Activated CD4-positive, alpha-beta memory T cell treated with anti-CD3 and anti-CD28 coated beads, Interleukin-2, amount 10 ng/mL, durations not matched to agents 7 days and 5 days (primary cell): ENCODE data around the gene LRP2. TPM values are rescaled to one million over a fixed set of nuclear protein-coding genes. Genes with fewer than 3 reads are reported as not detected.

Experiments
- CTCF ChIA-PET: fragments of 350-600 bp; sonication (Branson Sonifier 250); formaldehyde crosslinking; loops from one replicate; lab custom pipeline; 2021; ENCODE audit warnings: antibody characterized with exemption, inconsistent platforms; lab: Charles Lee
- POLR2A ChIA-PET: fragments of 350-600 bp; sonication (Branson Sonifier 250); formaldehyde crosslinking; loops from one replicate; lab custom pipeline; 2021; ENCODE audit warnings: antibody characterized with exemption; lab: Charles Lee
- DNase-seq: peaks from one replicate; pipeline ENCODE4 v3.0.0-alpha.2; 2020
- H3K27ac Mint-ChIP-seq: one replicate; pipeline ENCODE4 v1.8.0; 2021; ENCODE audit warnings: mild to moderate bottlenecking, mixed read lengths
- H3K27me3 Mint-ChIP-seq: one replicate; pipeline ENCODE4 v1.8.0; 2021; ENCODE audit warnings: mixed read lengths
- H3K36me3 Mint-ChIP-seq: one replicate; pipeline ENCODE4 v1.8.0; 2021; ENCODE audit warnings: low read depth, mixed read lengths
- H3K4me1 Mint-ChIP-seq: one replicate; pipeline ENCODE4 v1.8.0; 2021; ENCODE audit warnings: mixed read lengths
- H3K4me3 Mint-ChIP-seq: one replicate; pipeline ENCODE4 v1.8.0; 2021; ENCODE audit warnings: mild to moderate bottlenecking, mixed read lengths
- H3K9me3 Mint-ChIP-seq: one replicate; pipeline ENCODE4 v1.8.0; 2021; ENCODE audit warnings: mixed read lengths
- total RNA-seq, 2 experiments: library from RNA; stranded (reverse); gene quantifications; one replicate each; pipeline ENCODE4 v1.2.3, GENCODE V29; 2021

Gene LRP2
- total RNA-seq, 2 experiments from 2014 or later = 0.25 to 0.28 TPM

DNA sequence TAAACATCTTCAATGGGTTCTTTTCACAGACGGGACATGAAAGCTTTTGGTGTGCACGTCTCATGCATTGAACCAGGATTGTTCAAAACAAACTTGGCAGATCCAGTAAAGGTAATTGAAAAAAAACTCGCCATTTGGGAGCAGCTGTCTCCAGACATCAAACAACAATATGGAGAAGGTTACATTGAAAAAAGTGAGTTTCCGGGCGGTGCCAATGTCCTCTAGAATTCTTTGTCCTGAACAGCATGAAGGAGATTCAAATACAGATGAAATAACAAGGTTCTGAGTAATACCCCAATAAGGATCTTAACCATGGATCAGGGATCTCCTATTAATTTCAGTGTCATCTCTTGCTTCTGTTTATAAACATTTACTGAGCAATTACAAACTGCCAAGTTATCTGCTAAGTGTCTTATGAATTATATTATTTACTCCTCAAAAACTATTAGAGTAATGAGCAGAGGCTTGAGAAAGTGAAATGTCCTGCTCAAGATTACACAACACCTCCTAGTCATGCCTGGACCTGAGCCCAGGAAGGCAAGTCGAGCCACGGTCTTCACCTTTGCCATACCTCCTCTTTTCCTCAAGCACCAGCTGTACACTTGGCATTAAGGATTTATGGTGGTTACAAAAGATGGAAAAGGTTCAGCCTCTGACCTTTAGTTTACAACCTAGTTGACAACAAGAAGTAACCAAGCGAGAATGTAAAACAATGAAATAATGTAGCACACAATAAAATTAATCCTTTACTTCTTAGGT, 270.4 kb downstream of the LRP2 start:
- Mint-ChIP-seq H3K9me3 (peaks cover 2% of the 10 kb centered on the region), H3K36me3 (no peaks in the 10 kb centered on the region), H3K4me3 (no peak overlapping the region), H3K27me3 (peaks cover 3% of the 10 kb centered on the region), H3K27ac (no peak overlapping the region), H3K4me1 (peaks cover 16% of the 10 kb centered on the region)
- ChIA-PET POLR2A (no interaction called here), CTCF (no interaction called here)
- no peak for DNase-seq

DNA sequence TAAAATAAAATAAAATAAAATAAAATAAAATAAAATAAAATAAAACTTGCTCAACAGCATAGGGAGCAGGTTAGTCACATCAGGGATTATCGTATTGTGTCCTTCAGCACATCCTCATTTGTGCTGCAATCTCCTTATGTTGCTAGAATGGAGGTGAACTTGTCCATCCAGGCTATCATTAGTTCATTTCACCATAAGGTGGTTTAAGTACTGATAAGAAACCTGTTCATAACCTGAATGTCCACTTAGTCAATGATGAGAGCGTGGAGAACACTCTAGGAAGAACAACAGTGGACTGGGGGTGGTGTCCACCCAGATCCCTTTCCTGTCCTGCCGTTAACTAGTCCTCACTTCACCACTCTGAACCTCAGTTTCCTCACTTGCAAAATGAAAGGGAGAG, 271.1 kb downstream of the LRP2 start:
- CTCF ChIA-PET = no interaction called here

DNA sequence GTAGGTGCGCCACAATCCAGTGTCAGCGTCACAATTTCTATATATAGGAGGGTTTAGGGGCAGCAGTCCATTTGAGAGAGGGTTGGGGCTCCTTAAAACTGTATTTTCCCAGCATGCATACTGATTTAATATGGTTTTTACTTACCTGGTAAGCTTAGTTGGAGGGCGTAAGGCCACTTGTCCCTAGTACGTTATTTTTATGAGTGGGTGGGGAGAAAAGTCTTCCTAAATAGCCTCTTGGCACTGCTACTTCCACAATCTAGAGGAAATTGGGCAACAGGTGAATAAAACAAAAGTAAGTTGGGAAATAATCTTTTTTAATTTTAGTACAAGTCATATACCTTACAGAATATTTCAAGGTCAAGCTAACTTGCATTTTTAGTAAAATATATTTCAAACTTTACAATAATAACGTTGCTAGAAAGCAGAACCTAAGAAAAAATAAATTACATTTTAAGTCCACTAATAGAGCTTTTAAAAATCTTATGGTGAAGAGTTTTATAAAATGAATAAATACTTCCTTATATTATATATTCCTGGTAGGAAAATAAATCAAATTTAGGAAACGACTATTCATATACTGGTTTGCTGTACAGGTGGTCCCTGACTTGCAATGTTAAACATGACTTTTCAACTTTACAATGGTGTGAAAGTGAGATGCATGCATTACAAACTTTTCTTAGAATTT, 272.1 kb downstream of the LRP2 start:
- no peak overlapping the region for H3K27ac Mint-ChIP-seq
- no peak for DNase-seq
- H3K9me3 Mint-ChIP-seq = peaks cover 2% of the 10 kb centered on the region
- H3K4me3 Mint-ChIP-seq = no peak overlapping the region
- CTCF ChIA-PET = interaction anchor here (1.3 kb wide), 1 partner anchor 19 kb away, joined by 3 read pairs; no protein-coding TSS in a partner anchor
- peaks cover 10% of the 10 kb centered on the region for H3K27me3 Mint-ChIP-seq
- peaks cover 1% of the 10 kb centered on the region for H3K4me1 Mint-ChIP-seq
- no peaks in the 10 kb centered on the region for H3K36me3 Mint-ChIP-seq
- POLR2A ChIA-PET = no interaction called here

More for the DNA sequence above, 271.1 kb downstream of the LRP2 start:
- H3K27me3 Mint-ChIP-seq = peaks cover 5% of the 10 kb centered on the region
- H3K36me3 Mint-ChIP-seq = no peaks in the 10 kb centered on the region
- peaks cover 11% of the 10 kb centered on the region for H3K4me1 Mint-ChIP-seq
- H3K27ac Mint-ChIP-seq = no peak overlapping the region
- no peak overlapping the region for H3K4me3 Mint-ChIP-seq
- peaks cover 2% of the 10 kb centered on the region for H3K9me3 Mint-ChIP-seq
- POLR2A ChIA-PET = no interaction called here
- no peak for DNase-seq

DNA sequence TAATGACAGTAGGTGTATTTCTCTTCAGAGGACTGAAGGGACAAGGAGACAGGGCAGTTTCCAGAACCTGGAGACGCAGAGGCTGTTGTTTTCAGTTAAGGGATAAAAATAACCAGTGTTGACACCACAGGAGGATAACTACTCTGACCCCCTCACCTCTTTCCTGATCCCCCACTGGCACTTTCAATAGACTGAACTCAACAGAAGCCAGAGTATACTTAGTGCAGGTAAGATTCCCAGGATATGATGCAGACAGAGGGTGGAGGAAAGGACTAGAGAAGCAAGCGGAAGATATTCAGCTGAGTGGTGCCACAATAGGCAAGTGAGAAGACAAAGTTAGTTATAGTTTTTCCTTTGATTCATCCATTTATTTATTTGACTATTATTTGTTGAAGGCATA, 273.2 kb downstream of the LRP2 start:
- CTCF ChIA-PET = interaction anchor here (1.3 kb wide), 1 partner anchor 20 kb away, joined by 3 read pairs; no protein-coding TSS in a partner anchor
- no peaks in the 10 kb centered on the region for H3K36me3 Mint-ChIP-seq
- H3K4me3 Mint-ChIP-seq = no peak overlapping the region
- peaks cover 12% of the 10 kb centered on the region for H3K27me3 Mint-ChIP-seq
- no peaks in the 10 kb centered on the region for H3K4me1 Mint-ChIP-seq
- no peak for DNase-seq
- peaks cover 5% of the 10 kb centered on the region for H3K9me3 Mint-ChIP-seq
- H3K27ac Mint-ChIP-seq = no peak overlapping the region
- POLR2A ChIA-PET = no interaction called here

DNA sequence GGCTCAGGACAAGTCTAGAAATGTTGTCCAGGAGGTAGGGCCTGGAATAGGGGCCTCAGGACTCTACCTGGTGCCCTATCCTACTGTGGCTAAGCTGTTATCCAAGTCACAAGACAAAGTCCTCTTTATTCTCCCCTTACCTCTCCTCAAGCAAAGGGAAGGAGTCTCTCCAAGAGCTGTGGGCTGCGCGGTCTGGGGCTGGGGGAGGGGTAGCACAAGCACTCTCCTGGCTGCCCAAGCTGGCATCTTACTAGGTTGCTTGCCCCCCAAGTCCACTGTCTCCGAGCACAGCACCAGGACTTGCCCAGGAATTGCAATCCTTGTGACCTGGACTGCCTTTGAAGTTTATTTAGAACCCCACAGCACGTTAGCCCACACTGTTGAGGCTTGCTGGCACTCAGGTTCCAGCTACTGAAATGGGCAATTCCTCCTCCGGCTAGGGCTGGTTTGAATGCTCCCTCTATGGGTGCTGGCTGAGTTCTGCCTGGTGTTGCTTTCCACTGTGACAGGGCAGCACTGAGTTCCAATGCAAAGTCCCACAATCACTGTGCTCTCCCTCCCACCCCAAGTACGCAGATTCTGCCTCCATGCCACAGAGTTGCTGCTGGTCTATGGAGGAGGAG, 274.5 kb downstream of the LRP2 start:
- Mint-ChIP-seq H3K36me3 (no peaks in the 10 kb centered on the region), H3K9me3 (peaks cover 5% of the 10 kb centered on the region), H3K27ac (no peak overlapping the region), H3K27me3 (peaks cover 12% of the 10 kb centered on the region), H3K4me3 (no peak overlapping the region), H3K4me1 (no peaks in the 10 kb centered on the region)
- ChIA-PET POLR2A (no interaction called here), CTCF (no interaction called here)
- no peak for DNase-seq

DNA sequence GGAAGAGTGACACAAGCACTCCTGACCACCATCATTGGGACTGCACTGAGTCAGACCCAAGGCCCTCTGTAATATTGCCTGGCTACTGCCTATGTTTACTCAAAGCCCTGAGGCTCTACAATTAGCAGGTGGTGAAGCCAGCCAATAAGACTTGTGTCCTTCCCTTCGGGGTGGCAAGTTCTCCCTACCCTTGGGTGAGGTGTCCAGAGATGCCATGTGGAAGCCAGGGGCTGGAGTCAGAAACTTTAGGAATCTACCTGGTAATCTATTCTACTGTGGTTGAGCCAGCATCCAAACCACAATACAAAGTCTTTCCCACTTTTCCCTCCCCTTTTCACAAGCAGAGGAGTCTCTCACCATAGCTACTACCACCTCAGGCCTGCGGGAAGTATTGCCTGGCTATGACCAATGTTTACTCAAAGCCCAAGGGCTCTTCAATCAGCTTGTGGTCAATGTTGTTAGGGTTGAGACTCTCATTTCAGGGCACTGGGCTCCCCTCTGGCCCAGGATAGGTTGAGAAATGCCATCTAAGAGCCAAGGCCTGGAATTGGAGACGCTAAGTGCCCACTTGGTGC, 275.4 kb downstream of the LRP2 start:
- ChIA-PET POLR2A (no interaction called here), CTCF (no interaction called here)
- no peak overlapping the region for H3K4me3 Mint-ChIP-seq
- H3K27ac Mint-ChIP-seq = no peak overlapping the region
- H3K36me3 Mint-ChIP-seq = no peaks in the 10 kb centered on the region
- peaks cover 3% of the 10 kb centered on the region for H3K9me3 Mint-ChIP-seq
- H3K27me3 Mint-ChIP-seq = peaks cover 12% of the 10 kb centered on the region
- no peaks in the 10 kb centered on the region for H3K4me1 Mint-ChIP-seq
- DNase-seq = no peak

DNA sequence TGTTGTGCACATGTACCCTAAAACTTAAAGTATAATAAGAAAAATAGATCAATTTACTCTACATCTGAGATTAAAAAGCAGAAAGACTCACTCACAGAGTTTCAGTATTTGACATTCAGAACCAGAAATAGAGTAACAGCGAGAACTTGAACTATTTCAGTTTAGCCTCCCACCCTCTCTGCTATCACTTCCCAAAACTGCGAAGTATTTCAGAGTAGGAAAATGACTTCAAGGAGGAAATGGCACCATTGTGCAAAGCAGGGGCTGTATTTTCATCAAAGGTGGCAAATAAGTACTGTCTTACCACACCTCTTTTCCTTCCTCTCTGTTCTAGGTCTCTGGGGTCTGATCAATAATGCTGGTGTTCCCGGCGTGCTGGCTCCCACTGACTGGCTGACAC, 279.3 kb downstream of the LRP2 start:
- Mint-ChIP-seq H3K4me3 (no peak overlapping the region), H3K27me3 (peaks cover 9% of the 10 kb centered on the region), H3K4me1 (no peaks in the 10 kb centered on the region), H3K36me3 (no peaks in the 10 kb centered on the region), H3K9me3 (peaks cover 3% of the 10 kb centered on the region), H3K27ac (no peak overlapping the region)
- ChIA-PET CTCF (no interaction called here), POLR2A (no interaction called here)
- no peak for DNase-seq

DNA sequence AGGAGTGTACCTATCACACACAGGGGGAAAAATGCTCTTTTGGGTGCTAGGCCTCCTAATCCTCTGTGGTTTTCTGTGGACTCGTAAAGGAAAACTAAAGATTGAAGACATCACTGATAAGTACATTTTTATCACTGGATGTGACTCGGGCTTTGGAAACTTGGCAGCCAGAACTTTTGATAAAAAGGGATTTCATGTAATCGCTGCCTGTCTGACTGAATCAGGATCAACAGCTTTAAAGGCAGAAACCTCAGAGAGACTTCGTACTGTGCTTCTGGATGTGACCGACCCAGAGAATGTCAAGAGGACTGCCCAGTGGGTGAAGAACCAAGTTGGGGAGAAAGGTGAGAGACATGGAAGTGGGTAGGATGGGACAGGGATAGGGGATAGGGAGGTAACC, 280.8 kb downstream of the LRP2 start:
- ChIA-PET POLR2A (no interaction called here), CTCF (no interaction called here)
- H3K27ac Mint-ChIP-seq = no peak overlapping the region
- DNase-seq = no peak
- peaks cover 9% of the 10 kb centered on the region for H3K27me3 Mint-ChIP-seq
- H3K4me1 Mint-ChIP-seq = no peaks in the 10 kb centered on the region
- H3K36me3 Mint-ChIP-seq = no peaks in the 10 kb centered on the region
- no peak overlapping the region for H3K4me3 Mint-ChIP-seq
- H3K9me3 Mint-ChIP-seq = peaks cover 3% of the 10 kb centered on the region

DNA sequence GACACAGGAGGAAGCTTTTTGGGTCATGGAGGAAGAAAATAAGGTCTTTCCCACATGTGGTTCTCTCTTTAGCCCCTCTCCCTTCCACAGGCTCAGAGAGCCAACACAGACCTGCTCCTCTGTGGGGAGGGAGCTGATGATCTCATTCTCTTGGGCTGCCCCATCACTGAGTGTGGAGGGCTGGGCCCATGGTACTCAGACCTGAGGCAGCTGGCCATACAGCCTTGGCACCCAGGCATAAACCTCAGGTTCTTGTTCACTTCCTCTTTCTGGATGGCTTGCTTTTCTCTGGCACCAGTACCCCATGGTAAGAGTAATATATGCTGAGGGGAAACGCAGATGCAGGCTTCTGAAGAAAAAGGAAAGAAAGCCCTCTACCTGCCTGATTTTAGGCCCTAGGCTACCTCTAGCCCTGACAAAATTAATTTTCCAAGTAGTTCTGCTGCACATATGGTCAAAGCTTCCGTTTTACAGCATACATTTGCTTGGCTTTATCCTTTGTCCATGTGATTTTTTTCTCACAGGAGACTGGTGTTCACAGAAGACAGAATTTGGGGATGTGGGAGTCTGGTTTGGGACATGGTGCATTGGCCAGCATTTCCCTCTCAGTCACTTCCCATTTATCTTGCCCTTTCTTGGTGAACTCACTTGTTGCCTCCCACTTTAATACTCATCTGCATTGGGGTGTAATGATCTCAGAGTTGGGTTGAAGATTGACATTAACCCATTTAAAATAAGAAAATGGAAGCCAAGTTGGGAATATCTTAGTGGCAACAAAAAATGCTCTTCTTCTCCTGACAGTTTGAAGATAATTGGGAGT, 281.9 kb downstream of the LRP2 start:
- Mint-ChIP-seq H3K27me3 (peaks cover 2% of the 10 kb centered on the region), H3K4me1 (no peaks in the 10 kb centered on the region)
- CTCF ChIA-PET = no interaction called here

DNA sequence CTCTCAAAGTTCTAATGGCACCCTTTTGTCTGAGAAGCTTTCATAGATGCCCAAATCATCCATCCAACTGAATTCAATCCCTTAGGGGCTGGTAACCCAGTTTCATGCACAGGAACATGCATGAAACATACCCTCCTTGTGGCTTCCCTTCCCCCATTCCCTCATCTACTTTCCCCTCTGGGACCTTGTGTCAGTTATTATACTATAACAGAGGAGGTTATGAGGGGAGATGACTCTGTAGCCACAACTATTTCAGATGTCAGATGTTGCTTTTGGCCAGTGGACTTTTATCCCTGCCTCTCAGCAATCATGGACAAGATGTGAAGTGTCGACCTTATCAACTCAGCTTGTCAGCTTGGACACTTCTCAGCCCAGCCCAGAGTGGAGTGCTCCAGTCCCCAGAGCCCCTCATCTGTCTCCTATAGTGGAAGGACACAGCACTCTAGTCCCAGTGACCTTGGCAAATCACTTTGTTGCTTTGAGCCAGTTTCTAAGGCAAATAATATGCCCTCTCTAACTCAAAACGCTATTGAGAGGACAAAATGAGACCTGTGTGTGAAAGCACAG, 284.6 kb downstream of the LRP2 start:
- ChIA-PET CTCF (no interaction called here), POLR2A (no interaction called here)
- DNase-seq = no peak
- Mint-ChIP-seq H3K36me3 (no peaks in the 10 kb centered on the region), H3K27me3 (no peaks in the 10 kb centered on the region), H3K9me3 (no peaks in the 10 kb centered on the region), H3K4me1 (peaks cover 6% of the 10 kb centered on the region), H3K4me3 (no peak overlapping the region), H3K27ac (no peak overlapping the region)

More for the DNA sequence above, 281.9 kb downstream of the LRP2 start:
- H3K4me3 Mint-ChIP-seq = no peak overlapping the region
- no peak for DNase-seq
- H3K36me3 Mint-ChIP-seq = no peaks in the 10 kb centered on the region
- H3K27ac Mint-ChIP-seq = no peak overlapping the region
- POLR2A ChIA-PET = no interaction called here
- peaks cover 3% of the 10 kb centered on the region for H3K9me3 Mint-ChIP-seq
